DLD1 (cell line): ENCODE results near the gene BACE2.

Experiments
- in situ Hi-C: cut with HindIII; loops from 2 replicates; pipeline ENCODE4 v1.10.0; 2017; ENCODE audit warnings: low sequenced_read_pairs

BACE2 gene

GRCh38 chr21:41317063-41317392 lies 149.1 kb downstream of the BACE2 start:
- in situ Hi-C loops, result no loop called here

DNA sequence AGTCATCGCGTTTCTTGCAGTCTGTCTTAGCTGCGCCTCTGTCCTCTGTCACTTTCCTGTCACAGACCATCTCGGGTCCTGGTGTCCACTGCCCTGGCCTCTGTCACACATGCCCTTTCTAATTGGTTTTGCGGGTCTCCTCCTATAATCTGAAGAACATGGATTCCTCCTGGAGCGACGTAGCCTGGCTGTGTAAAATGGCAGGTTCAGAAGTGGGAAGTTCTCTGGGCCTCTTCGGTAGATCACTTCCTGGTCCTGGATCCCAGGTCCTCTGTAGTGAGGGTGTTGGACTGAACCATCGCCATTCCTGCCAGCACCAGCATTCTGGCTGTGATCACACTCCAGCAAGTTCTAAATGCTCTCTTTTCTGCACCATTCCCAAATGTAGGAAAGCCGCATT lies 149.5 kb downstream of the BACE2 start:
- in situ Hi-C loops, result no loop called here

DNA sequence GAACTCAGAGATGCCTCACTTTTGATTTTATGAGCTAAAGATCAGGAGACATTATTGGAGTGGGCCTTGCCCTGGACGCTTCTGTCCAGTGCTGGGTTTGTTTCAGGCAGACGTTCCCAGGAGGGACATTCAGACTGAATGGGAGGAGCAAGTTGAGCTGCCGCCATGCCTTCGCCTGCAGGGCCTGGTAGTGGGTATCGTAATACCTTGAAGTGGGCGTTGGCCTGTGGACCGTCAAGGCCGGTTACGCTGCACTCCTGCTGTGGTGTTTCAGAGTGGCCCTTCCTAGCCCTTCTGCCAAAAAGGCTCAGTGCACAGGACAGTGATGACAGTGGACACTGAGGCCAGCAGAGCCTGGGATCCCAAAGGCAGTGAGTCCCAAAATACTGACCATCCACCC lies 150.3 kb downstream of the BACE2 start:
- in situ Hi-C loops, result no loop called here

DNA sequence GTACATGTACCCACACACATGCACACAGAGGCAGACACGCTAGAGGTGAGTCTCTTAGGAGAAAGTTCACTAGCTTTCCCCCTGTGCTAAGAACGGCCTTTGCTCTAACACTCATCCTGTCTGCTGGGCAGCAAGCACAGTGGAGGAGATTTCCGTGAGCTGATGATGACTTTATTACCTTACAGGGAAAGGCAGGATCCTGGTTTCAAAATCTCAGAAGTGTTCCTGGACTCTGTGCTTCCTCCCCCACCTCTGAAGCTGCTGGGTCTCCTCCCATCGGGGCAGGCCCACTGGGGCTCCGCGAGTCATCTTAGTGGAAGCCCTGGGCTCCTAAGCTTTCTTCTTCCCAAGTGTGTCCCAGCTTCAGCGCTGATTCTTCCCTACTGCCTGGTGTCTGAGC lies 151.3 kb downstream of the BACE2 start:
- in situ Hi-C loops, result no loop called here

GRCh38 chr21:41321211-41321907 lies 153.4 kb downstream of the BACE2 start:
- in situ Hi-C loops, result no loop called here

GRCh38 chr21:41321908-41322495 lies 154.0 kb downstream of the BACE2 start:
- in situ Hi-C loops, result no loop called here

- in situ Hi-C loops, result no loop called here
These were observed 154.8 kb downstream of the BACE2 start for GRCh38 chr21:41322496-41323382.

- in situ Hi-C loops, result no loop called here
These were observed 157.4 kb downstream of the BACE2 start for GRCh38 chr21:41325138-41325912.

DNA sequence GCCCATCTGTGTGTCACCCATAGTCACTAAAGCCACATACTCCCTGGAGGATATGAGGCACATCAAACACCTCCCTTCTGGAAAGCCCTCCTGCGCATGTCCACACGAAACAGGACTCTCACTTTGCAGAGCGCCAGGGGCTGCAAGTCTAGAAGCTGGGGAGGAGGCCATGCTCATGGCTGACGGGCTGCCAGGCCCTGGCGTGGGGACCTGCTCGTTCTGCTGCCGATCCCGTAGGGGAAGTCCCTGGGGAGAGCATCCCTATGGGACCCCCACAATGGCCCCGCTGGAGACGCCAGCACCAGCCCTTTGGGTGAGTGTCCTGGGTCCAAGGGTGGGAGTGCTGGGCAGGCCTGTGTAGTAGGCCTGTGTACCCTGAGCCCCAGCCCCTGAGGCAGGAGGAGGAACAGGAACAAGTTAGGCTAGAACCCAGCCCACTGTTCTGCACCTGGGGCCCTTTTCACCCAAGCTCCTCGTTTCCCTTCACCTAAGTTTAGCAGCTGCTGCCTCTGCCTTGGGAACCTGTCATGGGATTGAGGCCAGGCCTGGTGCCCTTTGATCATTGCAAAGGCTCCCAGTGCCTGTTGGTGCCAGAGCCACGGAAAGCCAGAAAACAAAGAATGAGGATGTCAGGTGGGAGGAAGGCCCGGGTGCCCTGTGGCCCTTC lies 158.6 kb downstream of the BACE2 start:
- in situ Hi-C loops, result no loop called here

DNA sequence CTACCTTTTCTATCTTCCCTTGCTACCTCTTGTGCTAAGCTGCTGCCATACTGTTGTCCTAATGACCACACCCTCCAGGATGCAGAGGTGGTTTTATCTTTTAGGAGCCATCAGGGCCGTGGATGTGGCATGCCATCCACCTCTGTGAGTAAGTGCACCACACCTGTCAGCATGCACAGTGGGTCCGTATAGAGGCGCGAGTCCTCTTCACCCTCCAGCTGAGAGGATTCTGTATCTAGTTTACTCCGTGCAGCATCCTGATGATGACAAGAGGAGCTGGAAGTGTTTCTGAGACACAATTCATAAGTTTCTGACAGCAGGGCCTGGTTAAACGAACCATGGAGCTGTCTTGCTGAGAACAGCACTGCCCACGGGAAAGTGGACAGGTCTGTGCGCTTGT lies 159.8 kb downstream of the BACE2 start:
- in situ Hi-C loops, result no loop called here

DNA sequence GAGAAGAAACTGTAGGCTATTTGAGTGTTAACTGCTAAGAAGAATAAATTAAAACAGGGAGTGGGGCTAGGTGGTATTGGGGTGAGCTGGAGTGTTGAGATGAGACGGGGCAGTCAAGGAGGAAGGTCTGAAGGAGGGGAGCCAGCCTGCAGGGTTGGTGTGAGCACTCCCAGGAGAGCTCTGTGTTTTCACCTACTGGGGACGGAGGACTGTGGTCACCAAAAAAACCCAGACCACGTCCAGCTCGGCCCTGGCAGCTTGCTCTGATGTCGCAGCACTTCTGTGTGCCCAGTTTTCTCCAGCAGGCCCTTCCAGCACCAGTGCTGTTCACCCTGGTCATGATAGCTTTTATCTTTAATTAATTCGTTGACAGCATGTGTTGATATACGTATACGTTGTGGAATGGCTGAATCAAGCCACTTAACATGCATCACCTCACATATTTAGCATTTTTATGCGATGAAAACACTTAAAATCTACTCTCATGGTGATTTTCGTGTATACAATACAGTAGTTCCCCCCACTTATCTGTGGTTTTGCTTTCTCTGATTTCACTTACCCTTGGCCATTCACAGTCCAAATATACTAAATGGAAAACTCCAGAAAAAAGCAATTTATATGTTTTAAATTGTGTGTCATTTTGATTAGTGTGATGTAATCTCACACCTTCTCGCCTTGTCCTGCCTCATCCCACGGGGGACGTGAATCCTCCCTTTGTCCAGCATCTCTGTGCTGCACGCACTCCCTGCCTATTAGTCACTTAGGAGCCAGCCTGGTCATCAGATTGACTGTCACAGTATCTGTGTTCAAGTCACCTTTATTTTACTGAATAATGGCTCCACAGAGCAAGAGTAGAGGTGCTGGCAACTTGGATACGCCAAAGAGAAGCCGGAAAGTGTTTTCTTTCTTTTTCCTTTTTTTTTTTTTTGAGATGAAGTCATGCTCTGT lies 161.0 kb downstream of the BACE2 start:
- in situ Hi-C loops, result no loop called here
